GM23338 (cell line): Measurements from ENCODE around the gene CCDC187. TPM values are rescaled to one million over a fixed set of nuclear protein-coding genes. Genes with fewer than 3 reads are reported as not detected.

Experiments
- ATAC-seq: fragments of 200-7000 bp; cut with Tn5 transposase; 3 replicates; pipeline ENCODE4 v1.9.1; 2020
- DNase-seq: peaks from one replicate; pipeline ENCODE4 v3.0.0-alpha.2; 2015; ENCODE audit warnings: low spot score
- H2AFZ ChIP-seq: fragments of 200-600 bp; sonication (generic); 2 replicates; pipeline ENCODE4 v1.8.0; 2016; ENCODE audit warnings: antibody characterized with exemption, mild to moderate bottlenecking, moderate library complexity
- H3F3A ChIP-seq: fragments of 200-600 bp; sonication (generic); replicated peaks from 2 replicates; pipeline ENCODE4 v1.8.0; 2017; ENCODE audit warnings: antibody characterized with exemption, mixed run types, low read depth
- H3K27ac ChIP-seq: fragments of 200-600 bp; sonication (generic); 2 replicates; pipeline ENCODE4 v1.6.1; 2016; ENCODE audit warnings: low read depth
- H3K27me3 ChIP-seq: fragments of 200-600 bp; sonication (generic); 2 replicates; pipeline ENCODE4 v1.8.0; 2016; ENCODE audit warnings: mild to moderate bottlenecking, mixed run types, moderate library complexity; ENCODE audit not compliant: insufficient read depth
- H3K36me3 ChIP-seq: fragments of 200-600 bp; sonication (generic); 2 replicates; pipeline ENCODE4 v1.8.0; 2016; ENCODE audit warnings: mild to moderate bottlenecking; ENCODE audit not compliant: insufficient read depth
- H3K4me1 ChIP-seq: fragments of 200-600 bp; sonication (generic); 2 replicates; pipeline ENCODE4 v1.8.0; 2016; ENCODE audit warnings: mild to moderate bottlenecking, moderate library complexity; ENCODE audit not compliant: insufficient read depth
- H3K4me2 ChIP-seq: fragments of 200-600 bp; sonication (generic); 2 replicates; pipeline ENCODE4 v1.7.1; 2017; ENCODE audit warnings: mixed run types
- H3K4me3 ChIP-seq: fragments of 200-600 bp; sonication (generic); 2 replicates; pipeline ENCODE4 v1.6.1; 2016; ENCODE audit warnings: mixed run types
- H3K79me2 ChIP-seq: fragments of 200-600 bp; sonication (generic); replicated peaks from 2 replicates; pipeline ENCODE4 v1.8.0; 2017; ENCODE audit warnings: mild to moderate bottlenecking; ENCODE audit not compliant: insufficient read depth
- H3K9me2 ChIP-seq: fragments of 200-600 bp; sonication (generic); 2 replicates; pipeline ENCODE4 v1.8.0; 2017; ENCODE audit not compliant: insufficient read depth
- H4K20me1 ChIP-seq: fragments of 200-600 bp; sonication (generic); replicated peaks from 2 replicates; pipeline ENCODE4 v1.8.0; 2017; ENCODE audit warnings: mild to moderate bottlenecking; ENCODE audit not compliant: insufficient read depth
- H3K27ac Mint-ChIP-seq: 2 replicates; pipeline ENCODE4 v1.8.0; 2020; ENCODE audit warnings: inconsistent platforms, mild to moderate bottlenecking, moderate library complexity, mixed read lengths
- H3K27me3 Mint-ChIP-seq: 3 replicates; pipeline ENCODE4 v1.8.0; 2022; ENCODE audit warnings: low read depth, mild to moderate bottlenecking, moderate library complexity, mixed read lengths, inconsistent platforms; ENCODE audit not compliant: insufficient read depth, poor library complexity
- H3K36me3 Mint-ChIP-seq: 3 replicates; pipeline ENCODE4 v1.8.0; 2021; ENCODE audit warnings: low read depth, mild to moderate bottlenecking, inconsistent platforms, moderate library complexity, mixed read lengths
- H3K4me1 Mint-ChIP-seq: 3 replicates; pipeline ENCODE4 v1.8.0; 2020; ENCODE audit warnings: mild to moderate bottlenecking, inconsistent platforms, mixed read lengths
- H3K4me3 Mint-ChIP-seq: 3 replicates; pipeline ENCODE4 v1.8.0; 2021; ENCODE audit warnings: moderate library complexity, mild to moderate bottlenecking, inconsistent platforms, mixed read lengths
- H3K9me3 Mint-ChIP-seq: 3 replicates; pipeline ENCODE4 v1.8.0; 2020; ENCODE audit warnings: moderate library complexity, mild to moderate bottlenecking, inconsistent platforms, mixed read lengths
- CREB1 ChIP-seq: fragments of 250-450 bp; sonication (Bioruptor Pico); IDR thresholded peaks from 2 replicates; pipeline ENCODE4 v1.5.0; 2020; ENCODE audit warnings: low read depth, mild to moderate bottlenecking, moderate library complexity
- EZH2 ChIP-seq: fragments of 200-600 bp; sonication (generic); IDR thresholded peaks from one replicate; pipeline ENCODE4 v1.8.0; 2017; ENCODE audit warnings: antibody characterized with exemption, mild to moderate bottlenecking, low read depth; ENCODE audit not compliant: unreplicated experiment
- JUNB ChIP-seq: IDR thresholded peaks from one replicate; pipeline ENCODE4 v1.6.1; 2016; ENCODE audit warnings: antibody characterized with exemption; ENCODE audit not compliant: unreplicated experiment
- NANOG ChIP-seq: IDR thresholded peaks from 2 replicates; pipeline ENCODE4 v1.6.1; 2016; ENCODE audit warnings: antibody characterized with exemption, borderline replicate concordance
- POLR2AphosphoS5 ChIP-seq: IDR thresholded peaks from 2 replicates; pipeline ENCODE4 v1.6.1; 2016; ENCODE audit warnings: antibody characterized with exemption, low read depth
- STAT1 ChIP-seq: IDR thresholded peaks from one replicate; pipeline ENCODE4 v1.6.1; 2016; ENCODE audit warnings: antibody characterized with exemption; ENCODE audit not compliant: unreplicated experiment
- ZNF114 ChIP-seq: fragments of 250-450 bp; sonication (Bioruptor Pico); IDR thresholded peaks from 2 replicates; pipeline ENCODE4 v1.5.0; 2020; ENCODE audit warnings: mild to moderate bottlenecking, moderate library complexity
- polyA plus RNA-seq: library from polyadenylated mRNA; unstranded; fragments of >200 nt; fragmentation: Nextera tagmentation; extraction: Ambion mirVana; gene quantifications from 2 replicates; pipeline ENCODE4 v1.2.1, GENCODE V29; 2016
- total RNA-seq: library from RNA; depleted of rRNA; stranded (reverse); fragments of >200 nt; shearing (Covaris generic); gene quantifications from 2 replicates; pipeline ENCODE4 v1.2.3, GENCODE V29; 2014
- TF ChIP-seq, protein P1 (sequence below): IDR thresholded peaks from one replicate; pipeline ENCODE4 v1.6.1; 2018; ENCODE audit warnings: antibody characterized with exemption; ENCODE audit not compliant: unreplicated experiment
- TF ChIP-seq, protein P2 (sequence below): fragments of 250-450 bp; sonication (Bioruptor Pico); IDR thresholded peaks from 2 replicates; pipeline ENCODE4 v1.5.0; 2020; ENCODE audit warnings: mild to moderate bottlenecking, moderate library complexity
- TF ChIP-seq, protein P3 (sequence below), 2 experiments: fragments of 200-600 bp in 1 of 2; sonication (generic) in 1 of 2; conservative IDR thresholded peaks; 2 replicates each; pipeline versions ENCODE4 v1.5.1 to v1.6.1; 2016 to 2017; ENCODE audit warnings: antibody characterized with exemption in 2 of 2, low read depth in 2 of 2, mild to moderate bottlenecking in 2 of 2, moderate library complexity in 1 of 2
- TF ChIP-seq, protein P4 (sequence below): IDR thresholded peaks from 2 replicates; pipeline ENCODE4 v1.6.1; 2016; ENCODE audit warnings: antibody characterized with exemption

The CCDC187 gene
- total and polyA plus RNA-seq, 2 experiments from 2014 or later: 0.14 TPM; not detected in 1

DNA sequence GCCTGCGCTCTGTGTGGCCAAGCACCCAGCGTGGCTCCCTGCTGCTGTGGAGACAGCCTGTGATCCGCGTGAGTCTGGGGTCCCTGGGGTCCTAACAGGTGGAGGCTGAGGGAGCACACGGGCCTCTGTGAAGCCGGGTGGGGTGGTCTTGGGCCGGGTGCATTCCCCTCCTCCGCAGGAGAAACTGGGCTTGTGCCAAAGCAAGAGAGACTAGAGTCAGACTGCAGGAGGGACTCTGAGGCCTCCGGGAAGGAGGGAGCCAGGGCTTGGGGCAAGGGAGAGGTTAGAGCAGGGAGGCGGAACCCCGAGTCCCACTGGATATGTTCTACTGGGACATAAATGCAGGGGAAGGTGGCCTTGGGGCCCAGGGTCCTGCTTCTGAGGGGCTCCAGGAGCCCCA is 49.2 kb upstream of the CCDC187 start:
- Mint-ChIP-seq H3K4me1 (no peaks in the 10 kb centered on the region), H3K9me3 (no peaks in the 10 kb centered on the region), H3K36me3 (no peaks in the 10 kb centered on the region), H3K27ac (no peak overlapping the region), H3K4me3 (no peak overlapping the region), H3K27me3 (peaks cover 12% of the 10 kb centered on the region)
- H3K27me3 ChIP-seq: no peaks in the 10 kb centered on the region
- TF ChIP-seq, protein P1, sequence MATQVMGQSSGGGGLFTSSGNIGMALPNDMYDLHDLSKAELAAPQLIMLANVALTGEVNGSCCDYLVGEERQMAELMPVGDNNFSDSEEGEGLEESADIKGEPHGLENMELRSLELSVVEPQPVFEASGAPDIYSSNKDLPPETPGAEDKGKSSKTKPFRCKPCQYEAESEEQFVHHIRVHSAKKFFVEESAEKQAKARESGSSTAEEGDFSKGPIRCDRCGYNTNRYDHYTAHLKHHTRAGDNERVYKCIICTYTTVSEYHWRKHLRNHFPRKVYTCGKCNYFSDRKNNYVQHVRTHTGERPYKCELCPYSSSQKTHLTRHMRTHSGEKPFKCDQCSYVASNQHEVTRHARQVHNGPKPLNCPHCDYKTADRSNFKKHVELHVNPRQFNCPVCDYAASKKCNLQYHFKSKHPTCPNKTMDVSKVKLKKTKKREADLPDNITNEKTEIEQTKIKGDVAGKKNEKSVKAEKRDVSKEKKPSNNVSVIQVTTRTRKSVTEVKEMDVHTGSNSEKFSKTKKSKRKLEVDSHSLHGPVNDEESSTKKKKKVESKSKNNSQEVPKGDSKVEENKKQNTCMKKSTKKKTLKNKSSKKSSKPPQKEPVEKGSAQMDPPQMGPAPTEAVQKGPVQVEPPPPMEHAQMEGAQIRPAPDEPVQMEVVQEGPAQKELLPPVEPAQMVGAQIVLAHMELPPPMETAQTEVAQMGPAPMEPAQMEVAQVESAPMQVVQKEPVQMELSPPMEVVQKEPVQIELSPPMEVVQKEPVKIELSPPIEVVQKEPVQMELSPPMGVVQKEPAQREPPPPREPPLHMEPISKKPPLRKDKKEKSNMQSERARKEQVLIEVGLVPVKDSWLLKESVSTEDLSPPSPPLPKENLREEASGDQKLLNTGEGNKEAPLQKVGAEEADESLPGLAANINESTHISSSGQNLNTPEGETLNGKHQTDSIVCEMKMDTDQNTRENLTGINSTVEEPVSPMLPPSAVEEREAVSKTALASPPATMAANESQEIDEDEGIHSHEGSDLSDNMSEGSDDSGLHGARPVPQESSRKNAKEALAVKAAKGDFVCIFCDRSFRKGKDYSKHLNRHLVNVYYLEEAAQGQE: no peak
- TF ChIP-seq, protein P2, sequence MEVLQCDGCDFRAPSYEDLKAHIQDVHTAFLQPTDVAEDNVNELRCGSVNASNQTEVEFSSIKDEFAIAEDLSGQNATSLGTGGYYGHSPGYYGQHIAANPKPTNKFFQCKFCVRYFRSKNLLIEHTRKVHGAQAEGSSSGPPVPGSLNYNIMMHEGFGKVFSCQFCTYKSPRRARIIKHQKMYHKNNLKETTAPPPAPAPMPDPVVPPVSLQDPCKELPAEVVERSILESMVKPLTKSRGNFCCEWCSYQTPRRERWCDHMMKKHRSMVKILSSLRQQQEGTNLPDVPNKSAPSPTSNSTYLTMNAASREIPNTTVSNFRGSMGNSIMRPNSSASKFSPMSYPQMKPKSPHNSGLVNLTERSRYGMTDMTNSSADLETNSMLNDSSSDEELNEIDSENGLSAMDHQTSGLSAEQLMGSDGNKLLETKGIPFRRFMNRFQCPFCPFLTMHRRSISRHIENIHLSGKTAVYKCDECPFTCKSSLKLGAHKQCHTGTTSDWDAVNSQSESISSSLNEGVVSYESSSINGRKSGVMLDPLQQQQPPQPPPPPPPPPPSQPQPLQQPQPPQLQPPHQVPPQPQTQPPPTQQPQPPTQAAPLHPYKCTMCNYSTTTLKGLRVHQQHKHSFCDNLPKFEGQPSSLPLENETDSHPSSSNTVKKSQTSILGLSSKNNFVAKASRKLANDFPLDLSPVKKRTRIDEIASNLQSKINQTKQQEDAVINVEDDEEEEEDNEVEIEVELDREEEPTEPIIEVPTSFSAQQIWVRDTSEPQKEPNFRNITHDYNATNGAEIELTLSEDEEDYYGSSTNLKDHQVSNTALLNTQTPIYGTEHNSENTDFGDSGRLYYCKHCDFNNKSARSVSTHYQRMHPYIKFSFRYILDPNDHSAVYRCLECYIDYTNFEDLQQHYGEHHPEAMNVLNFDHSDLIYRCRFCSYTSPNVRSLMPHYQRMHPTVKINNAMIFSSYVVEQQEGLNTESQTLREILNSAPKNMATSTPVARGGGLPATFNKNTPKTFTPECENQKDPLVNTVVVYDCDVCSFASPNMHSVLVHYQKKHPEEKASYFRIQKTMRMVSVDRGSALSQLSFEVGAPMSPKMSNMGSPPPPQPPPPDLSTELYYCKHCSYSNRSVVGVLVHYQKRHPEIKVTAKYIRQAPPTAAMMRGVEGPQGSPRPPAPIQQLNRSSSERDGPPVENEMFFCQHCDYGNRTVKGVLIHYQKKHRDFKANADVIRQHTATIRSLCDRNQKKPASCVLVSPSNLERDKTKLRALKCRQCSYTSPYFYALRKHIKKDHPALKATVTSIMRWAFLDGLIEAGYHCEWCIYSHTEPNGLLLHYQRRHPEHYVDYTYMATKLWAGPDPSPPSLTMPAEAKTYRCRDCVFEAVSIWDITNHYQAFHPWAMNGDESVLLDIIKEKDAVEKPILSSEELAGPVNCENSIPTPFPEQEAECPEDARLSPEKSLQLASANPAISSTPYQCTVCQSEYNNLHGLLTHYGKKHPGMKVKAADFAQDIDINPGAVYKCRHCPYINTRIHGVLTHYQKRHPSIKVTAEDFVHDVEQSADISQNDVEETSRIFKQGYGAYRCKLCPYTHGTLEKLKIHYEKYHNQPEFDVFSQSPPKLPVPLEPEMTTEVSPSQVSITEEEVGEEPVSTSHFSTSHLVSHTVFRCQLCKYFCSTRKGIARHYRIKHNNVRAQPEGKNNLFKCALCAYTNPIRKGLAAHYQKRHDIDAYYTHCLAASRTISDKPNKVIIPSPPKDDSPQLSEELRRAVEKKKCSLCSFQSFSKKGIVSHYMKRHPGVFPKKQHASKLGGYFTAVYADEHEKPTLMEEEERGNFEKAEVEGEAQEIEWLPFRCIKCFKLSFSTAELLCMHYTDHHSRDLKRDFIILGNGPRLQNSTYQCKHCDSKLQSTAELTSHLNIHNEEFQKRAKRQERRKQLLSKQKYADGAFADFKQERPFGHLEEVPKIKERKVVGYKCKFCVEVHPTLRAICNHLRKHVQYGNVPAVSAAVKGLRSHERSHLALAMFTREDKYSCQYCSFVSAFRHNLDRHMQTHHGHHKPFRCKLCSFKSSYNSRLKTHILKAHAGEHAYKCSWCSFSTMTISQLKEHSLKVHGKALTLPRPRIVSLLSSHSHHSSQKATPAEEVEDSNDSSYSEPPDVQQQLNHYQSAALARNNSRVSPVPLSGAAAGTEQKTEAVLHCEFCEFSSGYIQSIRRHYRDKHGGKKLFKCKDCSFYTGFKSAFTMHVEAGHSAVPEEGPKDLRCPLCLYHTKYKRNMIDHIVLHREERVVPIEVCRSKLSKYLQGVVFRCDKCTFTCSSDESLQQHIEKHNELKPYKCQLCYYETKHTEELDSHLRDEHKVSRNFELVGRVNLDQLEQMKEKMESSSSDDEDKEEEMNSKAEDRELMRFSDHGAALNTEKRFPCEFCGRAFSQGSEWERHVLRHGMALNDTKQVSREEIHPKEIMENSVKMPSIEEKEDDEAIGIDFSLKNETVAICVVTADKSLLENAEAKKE (CRISPR knock-in tag): no peak
- TF ChIP-seq NANOG (no peak), ZNF114 (CRISPR knock-in tag) (no peak), EZH2 (no peak), POLR2AphosphoS5 (no peak), JUNB (no peak), CREB1 (CRISPR knock-in tag) (no peak), STAT1 (no peak)
- TF ChIP-seq, protein P3, sequence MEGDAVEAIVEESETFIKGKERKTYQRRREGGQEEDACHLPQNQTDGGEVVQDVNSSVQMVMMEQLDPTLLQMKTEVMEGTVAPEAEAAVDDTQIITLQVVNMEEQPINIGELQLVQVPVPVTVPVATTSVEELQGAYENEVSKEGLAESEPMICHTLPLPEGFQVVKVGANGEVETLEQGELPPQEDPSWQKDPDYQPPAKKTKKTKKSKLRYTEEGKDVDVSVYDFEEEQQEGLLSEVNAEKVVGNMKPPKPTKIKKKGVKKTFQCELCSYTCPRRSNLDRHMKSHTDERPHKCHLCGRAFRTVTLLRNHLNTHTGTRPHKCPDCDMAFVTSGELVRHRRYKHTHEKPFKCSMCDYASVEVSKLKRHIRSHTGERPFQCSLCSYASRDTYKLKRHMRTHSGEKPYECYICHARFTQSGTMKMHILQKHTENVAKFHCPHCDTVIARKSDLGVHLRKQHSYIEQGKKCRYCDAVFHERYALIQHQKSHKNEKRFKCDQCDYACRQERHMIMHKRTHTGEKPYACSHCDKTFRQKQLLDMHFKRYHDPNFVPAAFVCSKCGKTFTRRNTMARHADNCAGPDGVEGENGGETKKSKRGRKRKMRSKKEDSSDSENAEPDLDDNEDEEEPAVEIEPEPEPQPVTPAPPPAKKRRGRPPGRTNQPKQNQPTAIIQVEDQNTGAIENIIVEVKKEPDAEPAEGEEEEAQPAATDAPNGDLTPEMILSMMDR (conservative IDR thresholded peaks at IDR 0.05; ENCODE audit: low read depth in 2 of 2): no peak
- TF ChIP-seq, protein P4, sequence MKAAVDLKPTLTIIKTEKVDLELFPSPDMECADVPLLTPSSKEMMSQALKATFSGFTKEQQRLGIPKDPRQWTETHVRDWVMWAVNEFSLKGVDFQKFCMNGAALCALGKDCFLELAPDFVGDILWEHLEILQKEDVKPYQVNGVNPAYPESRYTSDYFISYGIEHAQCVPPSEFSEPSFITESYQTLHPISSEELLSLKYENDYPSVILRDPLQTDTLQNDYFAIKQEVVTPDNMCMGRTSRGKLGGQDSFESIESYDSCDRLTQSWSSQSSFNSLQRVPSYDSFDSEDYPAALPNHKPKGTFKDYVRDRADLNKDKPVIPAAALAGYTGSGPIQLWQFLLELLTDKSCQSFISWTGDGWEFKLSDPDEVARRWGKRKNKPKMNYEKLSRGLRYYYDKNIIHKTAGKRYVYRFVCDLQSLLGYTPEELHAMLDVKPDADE: no peak
- H3K36me3 ChIP-seq: no peaks in the 10 kb centered on the region
- ATAC-seq: no peak
- H3K4me3 ChIP-seq: no peak overlapping the region
- H3F3A ChIP-seq: no peaks in the 10 kb centered on the region
- H3K27ac ChIP-seq: no peak overlapping the region
- no peak overlapping the region for H2AFZ ChIP-seq
- H3K79me2 ChIP-seq: no peaks in the 10 kb centered on the region
- no peaks in the 10 kb centered on the region for H4K20me1 ChIP-seq
- no peak overlapping the region for H3K4me2 ChIP-seq
- no peaks in the 10 kb centered on the region for H3K4me1 ChIP-seq
- no peak for DNase-seq
- H3K9me2 ChIP-seq: no peaks in the 10 kb centered on the region
